HUES48 (cell line): ENCODE measurements around the gene TUBA1A.
"Not testable (repeated sequence)": the region's sequence is repeated elsewhere in the genome, so short reads cannot be mapped to it uniquely, and the experiment has no call there.

Experiments used
- H3K27ac ChIP-seq: one replicate; pipeline ENCODE4 v1.7.0; 2013; ENCODE audit warnings: low read depth, low read length, inconsistent platforms
- H3K27me3 ChIP-seq: 2 replicates; pipeline ENCODE4 v1.6.1; 2013; ENCODE audit warnings: mild to moderate bottlenecking, low read length; ENCODE audit not compliant: control insufficient read depth, insufficient read depth
- H3K36me3 ChIP-seq: 2 replicates; pipeline ENCODE4 v1.6.1; 2013; ENCODE audit warnings: low read length; ENCODE audit not compliant: control insufficient read depth, insufficient read depth
- H3K4me1 ChIP-seq: 2 replicates; pipeline ENCODE4 v1.6.1; 2013; ENCODE audit warnings: mild to moderate bottlenecking, low read length; ENCODE audit not compliant: control insufficient read depth, insufficient read depth
- H3K4me3 ChIP-seq: 2 replicates; pipeline ENCODE4 v1.5.1; 2013; ENCODE audit warnings: mild to moderate bottlenecking, low read depth, low read length
- H3K9ac ChIP-seq: 2 replicates; pipeline ENCODE4 v1.6.1; 2013; ENCODE audit warnings: mild to moderate bottlenecking, low read depth, low read length, moderate library complexity
- H3K9me3 ChIP-seq: 2 replicates; pipeline ENCODE4 v1.6.1; 2013; ENCODE audit warnings: low read length; ENCODE audit not compliant: control insufficient read depth, insufficient read depth

Gene TUBA1A

DNA sequence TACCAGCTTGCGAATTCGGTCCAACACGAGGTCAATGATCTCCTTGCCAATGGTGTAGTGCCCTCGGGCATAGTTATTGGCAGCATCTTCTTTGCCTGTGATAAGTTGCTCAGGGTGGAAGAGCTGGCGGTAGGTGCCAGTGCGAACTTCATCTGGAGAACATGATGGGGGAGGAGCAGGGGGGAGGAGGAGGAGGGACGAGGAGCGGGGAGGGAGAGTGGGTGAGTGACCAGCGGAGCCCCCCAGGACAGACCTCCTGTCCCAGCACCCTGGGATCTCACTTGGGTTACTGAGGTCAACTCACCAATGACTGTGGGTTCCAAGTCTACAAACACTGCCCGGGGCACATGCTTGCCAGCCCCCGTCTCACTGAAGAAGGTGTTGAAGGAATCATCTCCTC, 2.6 kb downstream of the TUBA1A start:
- H3K4me1 ChIP-seq, H3K27me3 ChIP-seq, H3K27ac ChIP-seq, H3K9ac ChIP-seq, H3K4me3 ChIP-seq, H3K9me3 ChIP-seq: not testable (repeated sequence)
- H3K36me3 ChIP-seq: peaks cover 26% of the 10 kb centered on the region

DNA sequence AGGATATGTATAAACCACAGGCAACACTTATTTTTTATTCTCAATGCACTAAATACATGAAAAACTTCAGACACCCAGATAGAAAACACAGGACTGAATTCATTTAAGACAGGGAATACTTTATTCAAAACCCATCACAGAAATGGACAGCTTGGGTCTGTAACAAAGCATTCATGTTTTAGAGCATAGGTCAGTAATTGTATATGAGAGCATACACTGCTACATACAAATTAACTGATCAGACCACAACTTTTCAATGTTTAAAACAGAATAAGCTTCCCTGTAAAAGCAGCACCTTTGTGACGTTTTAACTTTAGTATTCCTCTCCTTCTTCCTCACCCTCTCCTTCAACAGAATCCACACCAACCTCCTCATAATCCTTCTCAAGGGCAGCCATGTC, 4.2 kb downstream of the TUBA1A start:
- H3K27me3 ChIP-seq, H3K4me1 ChIP-seq, H3K9ac ChIP-seq, H3K27ac ChIP-seq, H3K4me3 ChIP-seq, H3K9me3 ChIP-seq: not testable (repeated sequence)
- H3K36me3 ChIP-seq: peaks cover 26% of the 10 kb centered on the region

DNA sequence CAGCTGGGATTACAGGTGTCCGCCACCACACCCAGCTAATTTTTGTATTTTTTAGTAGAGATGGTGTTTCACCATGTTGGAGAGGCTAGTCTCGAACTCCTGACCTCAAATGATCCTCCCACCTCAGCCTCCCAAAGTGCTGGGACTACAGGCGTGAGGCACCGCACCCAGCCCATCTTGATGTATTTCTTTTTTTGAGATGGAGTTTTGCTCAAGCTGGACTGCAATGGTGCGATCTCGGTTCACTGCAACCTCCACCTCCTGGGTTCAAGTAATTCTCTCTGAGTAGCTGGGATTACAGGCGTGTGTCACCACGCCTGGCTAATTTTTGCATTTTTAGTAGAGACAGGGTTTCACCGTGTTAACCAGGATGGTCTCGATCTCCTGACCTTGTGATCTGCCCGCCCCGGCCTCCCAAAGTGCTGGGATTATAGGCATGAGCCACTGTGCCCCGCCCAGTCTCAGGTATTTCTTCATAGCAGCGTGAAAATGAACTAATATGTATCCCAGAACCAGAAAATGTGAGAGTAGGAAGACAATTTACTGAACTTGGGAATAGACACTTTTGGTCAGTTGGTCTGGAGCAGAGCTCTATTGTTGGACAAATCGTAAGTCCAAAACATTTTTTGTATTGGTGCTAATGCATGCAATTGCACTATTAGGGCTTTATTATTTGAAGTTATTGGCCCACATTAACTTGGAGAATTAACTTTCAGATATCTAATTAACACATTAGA, 5.5 kb downstream of the TUBA1A start:
- H3K4me1 ChIP-seq, H3K4me3 ChIP-seq, H3K27me3 ChIP-seq, H3K9ac ChIP-seq, H3K27ac ChIP-seq, H3K9me3 ChIP-seq: not testable (repeated sequence)
- H3K36me3 ChIP-seq: peaks cover 26% of the 10 kb centered on the region

DNA sequence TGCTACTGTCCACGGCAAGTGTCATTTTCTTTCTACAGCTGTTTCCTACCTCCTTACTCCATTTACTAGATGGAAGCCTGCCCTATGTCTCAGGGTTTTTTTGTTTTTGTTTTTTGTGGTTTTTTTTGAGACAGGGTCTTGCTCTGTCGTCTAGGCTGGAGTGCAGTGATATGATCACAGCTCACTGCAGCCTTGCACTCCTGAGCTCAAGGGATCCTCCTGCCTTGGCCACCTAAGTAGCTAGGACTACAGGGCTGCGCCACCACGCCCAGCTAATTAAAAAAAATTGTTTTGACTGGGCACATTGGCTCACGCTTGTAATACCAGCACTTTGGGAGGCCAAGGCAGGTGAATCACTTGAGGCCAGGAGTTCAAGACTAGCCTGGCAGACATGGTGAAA, 14.7 kb downstream of the TUBA1A start:
- no peaks in the 10 kb centered on the region for H3K9me3 ChIP-seq
- no peaks in the 10 kb centered on the region for H3K4me1 ChIP-seq
- H3K27ac ChIP-seq: no peak overlapping the region
- H3K4me3 ChIP-seq: no peak overlapping the region
- no peaks in the 10 kb centered on the region for H3K27me3 ChIP-seq
- H3K36me3 ChIP-seq: no peaks in the 10 kb centered on the region
- H3K9ac ChIP-seq: no peak overlapping the region

DNA sequence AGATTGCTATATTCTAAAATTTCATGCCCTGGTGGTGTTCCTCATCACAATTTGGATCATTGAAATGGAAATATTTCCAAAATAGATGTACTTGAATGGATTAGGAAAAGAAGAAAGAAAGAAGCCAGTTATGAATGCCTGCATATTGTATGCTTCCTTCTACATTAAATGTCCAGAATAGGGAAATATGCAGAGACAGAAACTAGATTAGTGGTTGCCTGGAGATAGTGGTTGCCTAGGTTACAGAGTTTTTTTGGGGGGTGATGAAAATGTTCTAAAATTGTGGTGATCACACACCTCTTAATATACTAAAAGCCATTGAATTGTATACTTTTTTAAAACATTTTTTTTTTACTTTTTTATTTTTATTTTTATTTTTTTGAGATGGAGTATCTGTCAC, 18.0 kb downstream of the TUBA1A start:
- no peak overlapping the region for H3K27ac ChIP-seq
- no peaks in the 10 kb centered on the region for H3K4me1 ChIP-seq
- no peaks in the 10 kb centered on the region for H3K27me3 ChIP-seq
- H3K9me3 ChIP-seq: no peaks in the 10 kb centered on the region
- no peak overlapping the region for H3K4me3 ChIP-seq
- no peak overlapping the region for H3K9ac ChIP-seq
- H3K36me3 ChIP-seq: no peaks in the 10 kb centered on the region

DNA sequence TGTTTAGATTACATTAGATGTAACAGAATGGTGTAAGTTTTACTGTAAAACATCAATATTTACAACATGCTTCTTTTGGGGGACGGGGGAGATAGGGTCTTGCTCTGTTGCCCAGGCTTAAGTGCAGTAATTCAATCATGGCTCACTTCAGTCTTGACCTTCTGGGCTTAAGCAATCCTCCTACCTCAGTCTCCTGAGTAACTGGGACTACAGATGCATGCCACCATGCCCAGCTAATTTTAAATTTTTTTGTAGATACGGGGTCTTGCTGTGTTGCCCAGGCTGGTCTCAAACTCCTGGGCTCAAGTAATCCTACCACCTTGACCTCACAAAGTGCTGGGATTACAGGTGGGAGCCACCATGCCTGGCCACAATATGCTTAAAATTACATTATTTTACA, 23.8 kb downstream of the TUBA1A start:
- Histone ChIP-seq H3K4me1 (no peaks in the 10 kb centered on the region), H3K9me3 (no peaks in the 10 kb centered on the region), H3K27me3 (no peaks in the 10 kb centered on the region), H3K27ac (no peak overlapping the region), H3K4me3 (no peak overlapping the region), H3K9ac (no peak overlapping the region), H3K36me3 (no peaks in the 10 kb centered on the region)

DNA sequence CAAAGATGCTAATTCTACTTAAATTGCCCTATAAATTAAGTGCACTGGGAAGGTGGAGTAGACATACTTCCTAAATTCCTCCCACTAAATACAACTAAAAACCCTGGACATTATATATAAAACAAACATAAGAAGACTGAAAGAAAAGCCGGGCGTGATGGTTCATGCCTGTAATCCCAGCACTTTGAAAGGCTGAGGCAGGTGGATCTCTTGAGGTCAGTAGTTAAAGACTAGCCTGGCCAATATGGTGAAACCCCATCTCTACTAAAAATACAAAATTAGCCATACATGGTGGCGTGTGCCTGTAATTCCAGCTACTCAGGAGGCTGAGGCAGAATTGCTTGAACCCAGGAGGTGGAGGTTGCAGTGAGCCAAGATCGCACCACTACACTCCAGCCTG, 27.0 kb downstream of the TUBA1A start:
- H3K4me1 ChIP-seq, H3K27ac ChIP-seq, H3K9ac ChIP-seq, H3K4me3 ChIP-seq, H3K36me3 ChIP-seq, H3K9me3 ChIP-seq, H3K27me3 ChIP-seq: not testable (repeated sequence)

DNA sequence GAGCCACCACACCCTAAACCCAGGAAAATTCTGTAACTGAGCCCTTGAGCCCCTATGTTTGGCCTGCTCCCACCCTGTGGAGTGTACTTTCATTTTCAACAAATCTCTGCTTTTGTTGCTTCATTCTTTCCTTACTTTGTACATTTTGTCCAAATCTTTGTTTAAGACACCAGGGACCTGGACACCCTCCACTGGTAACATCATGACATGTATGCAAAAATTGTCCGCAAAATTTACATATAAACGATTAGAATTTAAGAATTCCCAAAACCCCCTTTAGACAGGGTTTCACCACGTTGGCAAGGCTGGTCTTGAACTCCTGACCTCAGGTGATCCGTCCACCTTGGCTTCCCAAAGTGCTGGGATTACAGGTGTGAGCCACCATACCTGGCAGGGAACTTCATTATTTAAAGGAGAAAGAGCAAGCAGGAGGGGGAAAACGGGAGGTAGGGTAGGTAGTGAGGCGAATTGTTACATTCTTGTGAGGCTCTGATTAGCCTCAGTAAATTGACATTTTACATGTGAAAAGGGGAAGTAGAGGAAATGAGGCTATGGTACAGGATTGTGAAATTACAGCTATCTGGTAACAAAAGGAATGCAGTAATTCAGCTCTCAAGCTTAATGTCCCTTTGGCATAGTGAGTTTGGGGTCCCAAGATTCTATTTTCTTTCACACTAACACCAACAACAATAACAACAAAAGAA, 27.6 kb downstream of the TUBA1A start:
- Histone ChIP-seq H3K36me3 (no peaks in the 10 kb centered on the region), H3K4me3 (no peak overlapping the region), H3K27ac (no peak overlapping the region), H3K9me3 (no peaks in the 10 kb centered on the region), H3K4me1 (no peaks in the 10 kb centered on the region), H3K9ac (no peak overlapping the region), H3K27me3 (no peaks in the 10 kb centered on the region)

DNA sequence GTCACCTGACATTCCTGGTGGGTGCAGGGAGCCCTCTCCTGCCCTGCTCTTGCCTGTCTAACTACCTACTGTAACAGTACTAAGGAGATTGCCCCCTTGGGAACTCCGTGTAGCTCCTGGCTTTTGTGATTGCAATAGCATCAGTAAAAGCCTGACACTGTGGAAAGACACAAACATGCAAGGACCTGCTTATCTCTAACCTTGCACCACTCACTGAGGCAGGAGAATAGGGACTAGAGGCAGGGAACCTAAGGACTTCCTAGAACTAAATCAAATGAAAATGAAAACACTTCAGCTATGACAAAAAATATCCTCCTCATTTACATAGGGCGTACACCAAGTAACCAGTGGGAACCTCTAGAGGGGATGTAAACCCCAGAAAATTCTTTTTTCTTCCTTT, 28.5 kb downstream of the TUBA1A start:
- Histone ChIP-seq H3K9me3 (no peaks in the 10 kb centered on the region), H3K4me1 (no peaks in the 10 kb centered on the region), H3K36me3 (no peaks in the 10 kb centered on the region), H3K9ac (no peak overlapping the region), H3K27ac (no peak overlapping the region), H3K4me3 (no peak overlapping the region), H3K27me3 (no peaks in the 10 kb centered on the region)

DNA sequence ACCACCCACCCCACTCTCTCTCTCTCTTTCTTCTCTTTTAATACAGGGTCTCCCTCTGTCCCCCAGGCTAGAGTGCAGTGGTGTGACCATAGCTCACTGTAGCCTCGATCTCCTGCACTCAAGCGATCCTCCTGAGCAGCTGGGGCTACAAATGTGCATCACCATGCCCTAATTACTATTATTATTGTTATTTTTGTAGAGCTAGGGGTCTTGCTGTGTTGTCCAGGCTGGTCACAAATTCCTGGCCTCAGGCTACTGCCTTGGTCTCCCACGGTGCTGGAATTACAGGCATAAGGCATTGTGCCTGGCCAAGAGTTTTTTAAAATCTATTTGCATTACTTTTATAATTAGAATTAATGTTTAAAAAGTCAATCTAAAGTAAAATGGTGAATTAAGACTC, 34.7 kb downstream of the TUBA1A start:
- no peaks in the 10 kb centered on the region for H3K4me1 ChIP-seq
- no peak overlapping the region for H3K27ac ChIP-seq
- no peak overlapping the region for H3K4me3 ChIP-seq
- H3K27me3 ChIP-seq: no peaks in the 10 kb centered on the region
- H3K9ac ChIP-seq: no peak overlapping the region
- no peaks in the 10 kb centered on the region for H3K9me3 ChIP-seq
- H3K36me3 ChIP-seq: no peaks in the 10 kb centered on the region

DNA sequence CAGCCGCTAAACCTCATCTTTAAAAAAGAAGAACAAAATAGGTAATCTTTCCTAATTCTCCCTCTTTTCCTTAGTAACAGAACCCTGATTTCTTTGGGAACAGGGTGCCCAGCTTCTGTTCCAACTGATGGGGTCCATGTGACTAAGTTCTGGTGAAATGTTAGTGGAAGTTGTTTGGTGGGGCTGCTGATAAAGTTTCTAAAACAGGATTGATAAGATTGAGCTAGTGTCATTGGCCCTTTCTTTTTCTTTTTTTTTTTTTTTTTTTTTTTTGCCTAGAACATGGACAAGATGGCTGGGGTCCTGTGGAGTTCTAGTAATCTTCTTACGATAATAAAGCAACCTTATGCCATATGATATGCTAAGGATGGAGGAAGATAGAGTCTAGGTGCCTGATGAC, 41.5 kb downstream of the TUBA1A start:
- Histone ChIP-seq H3K36me3 (no peaks in the 10 kb centered on the region), H3K27ac (no peak overlapping the region), H3K9ac (no peak overlapping the region), H3K9me3 (no peaks in the 10 kb centered on the region), H3K27me3 (no peaks in the 10 kb centered on the region), H3K4me1 (no peaks in the 10 kb centered on the region), H3K4me3 (no peak overlapping the region)
